ENCODE data around the gene CD151. TPM values are rescaled to one million over a fixed set of nuclear protein-coding genes. Genes with fewer than 3 reads are reported as not detected.

The CD151 gene
- total and polyA plus RNA-seq, 7 donors, result 149 to 358 (median 168) TPM

- DNase-seq, result no peak
- WGBS, 3 donors, result 81 to 85% (median 82%) methylated on average over 18 to 22 of the region's 22 CpGs
- peak overlapping the region; percentile 30 for H3K27ac ChIP-seq
- no peak for TF ChIP-seq CTCF (IDR thresholded peaks at IDR 0.05)
- H3K27me3 ChIP-seq (ENCODE audit: insufficient read depth in 3 of 3, low read length in 2 of 3), result no peaks in the 10 kb centered on the region
- intact Hi-C loops (cut with DNase I), result no loop called here
- no peaks in the 10 kb centered on the region for H3K9me3 ChIP-seq
- peaks cover 3 to 55% of the 10 kb centered on the region in 2 donors for H3K36me3 ChIP-seq (ENCODE audit: insufficient read depth in 1 of 2, low read depth in 1 of 2)
- peaks cover 44% of the 10 kb centered on the region for H3K4me1 ChIP-seq
- ATAC-seq, result no peak
- H3K4me3 ChIP-seq, result no peak overlapping the region
These were observed 4.6 kb downstream of the CD151 start for GRCh38 chr11:837189-837989.

DNA sequence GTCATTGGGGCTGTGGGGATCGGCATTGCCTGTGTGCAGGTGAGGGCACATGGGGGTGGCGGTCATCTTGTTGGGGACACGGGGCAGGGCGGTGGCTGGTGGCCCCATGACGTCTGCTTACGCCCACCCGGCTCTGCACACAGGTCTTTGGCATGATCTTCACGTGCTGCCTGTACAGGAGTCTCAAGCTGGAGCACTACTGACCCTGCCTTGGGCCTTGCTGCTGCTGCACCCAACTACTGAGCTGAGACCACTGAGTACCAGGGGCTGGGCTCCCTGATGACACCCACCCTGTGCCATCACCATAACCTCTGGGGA, 5.2 kb downstream of the CD151 start:
- TF ChIP-seq CTCF (IDR thresholded peaks at IDR 0.05), result no peak
- H3K4me1 ChIP-seq, result peaks cover 43% of the 10 kb centered on the region
- WGBS, 3 donors, result 69 to 76% (median 76%) methylated on average over 8 of the region's 8 CpGs
- H3K9me3 ChIP-seq, result no peaks in the 10 kb centered on the region
- peak overlapping the region; percentile 30 for H3K27ac ChIP-seq
- H3K4me3 ChIP-seq, result no peak overlapping the region
- no peak for ATAC-seq
- no peak for DNase-seq
- intact Hi-C loops (cut with DNase I), result no loop called here
- H3K36me3 ChIP-seq (ENCODE audit: insufficient read depth in 1 of 2, low read depth in 1 of 2), result peaks cover 3 to 55% of the 10 kb centered on the region in 2 donors
- no peaks in the 10 kb centered on the region for H3K27me3 ChIP-seq (ENCODE audit: insufficient read depth in 3 of 3, low read length in 2 of 3)

DNA sequence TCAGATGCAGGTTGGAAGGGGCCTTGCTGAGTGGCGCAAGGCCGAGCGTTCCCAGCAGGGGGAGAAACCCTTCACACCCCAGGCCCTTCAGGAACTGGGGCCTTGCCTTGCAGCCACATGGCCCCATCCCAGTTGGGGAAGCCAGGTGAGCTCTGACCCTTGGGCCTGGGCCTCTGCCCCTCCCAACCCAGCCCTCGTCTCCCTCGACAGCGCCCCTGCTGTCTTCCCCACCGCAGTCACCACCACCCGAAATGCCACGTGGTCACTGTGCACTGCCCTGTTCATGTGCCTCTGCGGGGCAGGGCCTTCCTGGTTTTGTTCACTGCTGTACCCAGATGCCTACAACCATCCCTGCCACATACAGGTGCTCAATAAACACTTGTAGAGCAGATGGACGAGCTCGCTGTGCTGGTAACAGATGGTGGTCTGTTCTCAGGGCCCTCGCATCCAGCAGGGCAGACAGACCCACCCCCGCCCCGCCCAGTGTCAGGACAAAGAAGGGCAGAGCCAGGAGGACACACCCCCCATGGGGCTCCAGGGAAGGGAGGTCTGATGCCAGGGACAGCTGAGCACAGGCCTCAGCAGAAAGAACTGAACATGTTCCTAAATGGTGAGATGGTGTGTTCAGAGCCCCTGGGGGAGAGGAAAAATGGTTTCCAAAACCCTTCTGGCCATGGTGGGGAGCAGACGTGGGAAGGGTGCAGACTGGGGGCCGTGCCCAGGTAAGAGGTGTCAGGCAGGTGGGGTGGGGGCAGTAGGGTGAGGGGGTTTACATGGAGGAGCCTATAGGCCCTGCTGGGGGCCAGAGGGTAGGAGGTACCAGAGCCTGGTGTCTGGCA, 5.9 kb downstream of the CD151 start:
- Histone ChIP-seq H3K4me3 (no peak overlapping the region), H3K27ac (peak overlapping the region; percentile 36), H3K9me3 (no peaks in the 10 kb centered on the region), H3K4me1 (peaks cover 44% of the 10 kb centered on the region), H3K36me3 (ENCODE audit: insufficient read depth in 1 of 2, low read depth in 1 of 2) (peaks cover 3 to 55% of the 10 kb centered on the region in 2 donors), H3K27me3 (ENCODE audit: insufficient read depth in 3 of 3, low read length in 2 of 3) (no peaks in the 10 kb centered on the region)
- no peak for DNase-seq
- TF ChIP-seq CTCF (IDR thresholded peaks at IDR 0.05), result no peak
- ATAC-seq, result no peak
- intact Hi-C loops (cut with DNase I), result no loop called here
- 35 to 47% (median 45%) methylated on average over 17 of the region's 17 CpGs for WGBS, 3 donors

- Histone ChIP-seq H3K36me3 (ENCODE audit: insufficient read depth in 1 of 2, low read depth in 1 of 2) (peaks cover 3 to 55% of the 10 kb centered on the region in 2 donors), H3K4me1 (peaks cover 48% of the 10 kb centered on the region), H3K27ac (no peak overlapping the region), H3K9me3 (no peaks in the 10 kb centered on the region), H3K4me3 (no peak overlapping the region), H3K27me3 (ENCODE audit: insufficient read depth in 3 of 3, low read length in 2 of 3) (no peaks in the 10 kb centered on the region)
- no peak for ATAC-seq
- WGBS, 3 donors, result 76 to 88% (median 76%) methylated on average over 5 of the region's 5 CpGs
- DNase-seq, result no peak
- TF ChIP-seq CTCF (IDR thresholded peaks at IDR 0.05), result no peak
- intact Hi-C loops (cut with DNase I), result no loop called here
These were observed 6.5 kb downstream of the CD151 start for GRCh38 chr11:839280-839623.
